Dermis microvascular lymphatic vessel endothelial cell (primary cell): Measurements from ENCODE around the gene CAMKV. TPM values are rescaled to one million over a fixed set of nuclear protein-coding genes. Genes with fewer than 3 reads are reported as not detected.
"Not testable (repeated sequence)": the region's sequence is repeated elsewhere in the genome, so short reads cannot be mapped to it uniquely, and the experiment has no call there.

Experiments used
- DNase-seq, 2 donors: peaks; one replicate each; pipeline versions ENCODE4 v3.0.0 to v3.0.0-alpha.2; 2010; ENCODE audit warnings: low read depth in 2 of 2
- total RNA-seq: library from RNA; depleted of rRNA; stranded (reverse); fragments of >200 nt; gene quantifications from 2 replicates; pipeline ENCODE4 v1.2.1, GENCODE V29; 2014

Gene CAMKV
- total RNA-seq, 1 donor from 2014 or later = not detected

DNA sequence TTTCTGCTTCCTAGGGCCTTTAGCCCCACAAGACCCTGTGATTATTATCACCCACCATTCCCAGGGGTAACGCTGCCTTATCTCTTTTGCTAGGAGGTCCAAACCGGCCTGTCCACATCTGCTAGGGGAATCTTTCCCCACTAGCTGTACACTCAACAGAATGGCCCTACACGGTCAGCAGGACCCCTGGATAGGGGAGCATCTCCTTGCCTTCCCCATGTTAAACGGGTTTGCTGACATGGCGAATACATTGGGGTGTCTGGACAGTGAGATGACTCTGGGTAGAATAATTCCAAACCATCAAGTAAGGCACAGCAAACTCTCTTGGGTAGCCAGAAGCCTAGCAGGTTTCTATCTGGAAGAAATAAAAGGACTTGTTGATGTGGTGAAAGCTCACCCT, 14.0 kb downstream of the CAMKV start:
- no peak for DNase-seq

DNA sequence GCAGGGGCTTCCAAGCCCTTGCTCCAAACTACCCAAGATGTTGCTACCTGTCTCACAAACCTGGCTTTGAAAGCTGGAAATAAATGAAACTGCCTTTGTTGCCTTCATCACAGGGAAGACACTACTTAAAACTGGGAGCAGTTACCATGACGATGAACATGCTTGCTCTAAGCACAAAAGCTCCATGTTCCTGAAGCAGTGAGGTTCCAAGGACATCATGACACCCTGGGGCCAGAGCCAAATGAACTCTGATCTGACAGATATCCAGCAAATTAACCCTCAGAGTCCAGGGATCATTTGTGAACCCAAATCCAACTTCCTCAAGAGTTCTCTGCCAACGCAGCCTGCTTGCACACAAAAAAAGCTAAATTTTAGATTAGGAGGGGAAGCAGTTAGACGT, 24.0 kb downstream of the CAMKV start:
- DNase-seq = no peak

DNA sequence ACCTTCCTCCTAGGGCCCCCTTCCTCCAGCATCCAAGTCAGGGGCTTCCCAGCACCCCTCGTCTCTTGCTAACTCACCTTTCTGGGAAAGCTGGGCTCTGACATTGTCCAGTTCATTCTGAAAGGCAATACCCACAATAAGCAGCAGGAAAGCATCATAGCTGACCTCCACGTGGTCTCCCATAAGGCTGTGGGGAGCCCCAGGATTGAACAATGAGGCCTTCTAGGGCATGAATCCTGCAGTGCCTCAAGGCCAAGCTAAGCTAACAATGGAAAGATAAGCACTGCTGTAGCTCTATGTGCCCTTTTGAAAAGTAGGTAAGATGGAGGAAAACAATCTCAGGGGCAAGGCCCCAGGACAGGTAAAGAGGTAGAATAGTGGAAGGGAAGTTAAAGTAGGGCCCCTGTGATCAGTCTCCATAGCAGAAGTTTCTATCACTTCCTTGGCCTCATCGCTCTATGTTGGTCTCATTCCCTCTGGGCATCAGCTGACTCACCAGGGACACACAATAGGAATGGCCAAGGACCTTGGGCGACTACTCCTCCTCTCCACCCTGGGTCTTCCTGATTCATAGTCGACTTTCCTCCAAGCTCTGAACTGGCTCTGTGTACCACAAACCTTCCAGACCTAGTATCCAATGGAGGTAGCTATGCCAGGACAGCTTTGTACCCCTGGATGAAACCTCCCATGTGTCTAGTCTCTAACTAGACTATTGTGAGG, 25.1 kb downstream of the CAMKV start:
- no peak for DNase-seq

DNA sequence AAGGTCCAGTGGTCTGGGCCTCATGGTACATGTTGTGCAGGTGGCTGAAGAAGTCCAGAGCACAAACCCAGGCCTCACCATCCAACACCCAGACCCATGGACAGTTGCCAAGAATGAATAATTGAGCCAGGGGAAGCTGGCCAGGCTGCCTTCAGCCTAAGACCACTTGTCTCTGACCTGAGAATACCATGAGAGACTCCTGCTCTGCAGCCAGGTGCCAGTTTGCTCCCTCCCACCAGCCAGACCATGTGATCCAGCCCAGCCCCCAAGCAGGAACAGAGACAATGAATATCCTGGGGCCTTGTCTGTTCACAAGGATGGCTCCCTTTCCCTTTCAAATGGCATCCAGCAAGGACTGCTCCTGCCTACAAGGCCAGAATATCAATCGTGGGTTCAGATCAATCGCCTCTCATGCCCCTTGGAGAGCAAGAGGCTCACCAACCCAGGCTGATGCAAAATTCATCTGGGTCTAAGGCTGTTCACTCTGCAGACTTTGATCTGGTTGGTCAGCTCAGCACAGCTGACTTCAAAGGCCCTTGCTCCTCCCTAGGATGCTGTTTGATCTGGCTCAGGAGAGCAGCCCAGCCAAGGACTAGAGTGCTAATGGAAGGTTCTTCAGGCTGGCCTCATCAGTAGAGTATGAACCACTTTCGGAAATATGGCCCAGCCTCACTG, 26.7 kb downstream of the CAMKV start:
- no peak for DNase-seq

DNA sequence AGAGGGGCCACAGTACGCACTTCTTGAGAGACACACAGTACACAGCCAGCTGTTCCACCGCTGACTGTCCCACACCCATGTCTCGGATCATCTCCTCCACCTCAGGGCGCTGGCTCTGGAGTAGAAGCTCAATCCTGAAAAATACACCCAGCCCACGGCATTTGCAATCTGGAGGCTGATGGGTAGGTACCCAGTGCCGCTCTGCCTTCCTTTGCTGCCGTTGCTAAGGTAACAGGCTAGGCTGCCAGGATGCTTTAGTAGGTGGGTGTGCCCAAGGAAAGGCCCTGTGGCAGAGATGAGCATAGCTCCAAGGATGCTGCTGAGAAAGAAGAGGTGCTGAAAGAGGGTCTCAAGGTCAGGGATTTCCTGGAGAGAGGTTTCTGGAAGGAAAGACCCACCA, 27.9 kb downstream of the CAMKV start:
- DNase-seq = no peak

DNA sequence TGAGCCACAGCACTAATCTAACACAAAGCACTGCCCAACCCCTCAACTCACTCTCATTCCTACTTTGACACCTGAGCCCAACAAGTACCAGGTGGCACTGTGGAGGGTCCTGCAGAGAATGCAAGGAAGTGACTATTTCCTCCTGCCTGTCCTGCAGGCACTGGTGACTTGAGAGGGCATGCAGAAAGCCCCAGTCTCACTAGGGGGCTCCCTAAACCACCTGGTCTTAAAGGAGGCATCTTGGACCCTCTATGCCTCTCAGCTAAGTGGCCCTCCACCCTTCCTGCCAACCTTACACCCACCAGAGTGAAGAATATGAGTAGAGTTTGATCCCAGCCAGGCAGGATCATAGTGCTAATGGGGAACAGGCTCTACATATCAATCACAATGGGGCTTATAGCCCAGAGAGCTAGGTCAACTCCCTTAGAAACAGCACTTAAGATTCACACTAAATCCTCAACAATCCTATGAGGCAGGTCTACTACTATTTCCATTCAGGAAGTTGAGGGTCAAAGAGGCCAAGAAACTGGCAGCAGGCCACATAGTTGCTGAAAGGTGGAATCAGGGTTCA, 28.5 kb downstream of the CAMKV start:
- peak in 1 of 2 donors; percentile 61 for DNase-seq

DNA sequence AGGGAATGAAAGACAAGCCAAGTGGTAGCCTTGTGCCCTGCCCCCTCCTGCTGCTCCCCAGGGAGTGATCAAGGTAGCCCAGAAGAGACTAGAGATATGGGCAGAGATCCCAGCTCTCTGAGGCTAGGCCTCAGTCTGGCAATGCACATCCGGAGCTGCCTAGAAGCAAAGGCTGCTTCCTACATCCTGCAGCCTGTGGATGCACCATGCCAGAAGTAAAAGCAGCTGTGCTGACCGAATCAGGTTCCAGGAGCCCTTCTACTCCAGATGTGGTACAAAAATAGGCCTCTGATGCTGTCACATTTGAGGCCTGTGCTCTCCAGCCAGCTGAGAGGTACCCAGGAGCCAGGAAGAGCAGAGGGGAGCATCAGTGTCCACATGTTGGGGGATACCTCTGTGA, 29.3 kb downstream of the CAMKV start:
- DNase-seq = no peak

DNA sequence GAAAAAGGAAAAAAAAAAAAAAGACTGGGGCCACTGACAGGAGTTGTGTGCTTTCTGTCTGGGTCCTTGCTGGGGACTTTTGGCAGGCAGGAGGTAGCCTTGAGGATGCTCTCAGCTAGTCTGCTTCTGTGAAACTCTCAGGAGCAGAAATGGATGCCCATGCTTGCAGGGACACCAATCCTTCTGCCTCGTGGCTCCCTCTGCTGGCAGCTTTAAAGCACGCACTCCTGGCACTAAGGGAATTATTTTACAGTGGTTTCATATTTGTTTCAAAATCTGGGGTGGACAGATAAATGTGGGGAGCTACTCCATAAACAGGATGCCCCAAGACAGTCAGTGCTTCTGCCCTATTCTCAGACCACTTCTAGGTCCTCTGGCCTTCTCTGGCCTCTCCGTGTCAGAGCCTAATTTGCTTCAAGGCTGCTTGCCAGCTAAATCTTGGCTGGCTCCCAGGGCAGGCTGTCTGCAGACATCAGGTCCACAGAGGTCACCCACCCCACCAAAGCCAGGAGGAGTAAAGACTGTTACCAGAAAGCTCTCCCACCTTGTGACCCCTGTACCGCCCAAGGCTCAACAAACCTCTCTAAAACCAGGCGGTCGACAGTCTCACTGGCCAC, 30.4 kb downstream of the CAMKV start:
- DNase-seq = peak; percentile 61 to 79

DNA sequence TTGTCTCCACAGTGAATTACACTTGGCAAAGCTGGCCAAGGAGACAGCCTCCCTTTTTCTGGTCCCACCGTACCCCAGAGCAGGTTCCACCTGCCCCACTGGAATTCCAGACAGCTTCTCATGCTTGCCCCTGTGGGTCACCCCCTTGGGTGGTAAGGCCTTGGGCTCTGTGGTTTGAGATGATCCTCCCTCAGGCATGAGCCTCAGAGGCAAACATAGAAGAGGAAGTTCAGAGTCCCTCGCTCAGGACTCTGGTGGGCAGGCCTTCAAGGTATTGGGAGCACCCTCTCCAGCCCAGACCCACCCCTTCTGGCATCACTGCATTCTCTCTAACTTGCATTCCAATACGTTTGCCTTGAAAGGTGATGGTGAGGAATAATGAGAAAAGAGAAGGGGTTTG, 38.4 kb downstream of the CAMKV start:
- no peak for DNase-seq

DNA sequence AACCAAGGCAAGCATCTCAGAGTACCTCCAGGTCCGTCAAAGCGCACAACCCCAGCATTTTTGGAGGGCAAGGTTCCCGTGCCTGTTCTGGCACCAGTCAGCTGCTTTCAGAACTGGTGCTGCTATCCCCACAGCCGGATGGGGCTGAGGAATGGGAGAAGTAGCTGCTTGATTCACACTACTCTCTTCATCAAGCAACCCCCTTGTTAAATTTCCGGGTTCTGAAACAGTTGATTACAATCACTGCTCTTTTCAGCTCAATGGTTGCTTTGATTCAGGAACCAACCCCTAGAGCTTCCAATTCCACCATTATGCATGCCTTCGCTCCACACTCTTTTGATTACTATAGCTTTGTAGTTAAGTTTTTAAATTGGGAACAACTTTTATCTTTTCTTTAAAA, 43.7 kb downstream of the CAMKV start:
- no peak for DNase-seq

DNA sequence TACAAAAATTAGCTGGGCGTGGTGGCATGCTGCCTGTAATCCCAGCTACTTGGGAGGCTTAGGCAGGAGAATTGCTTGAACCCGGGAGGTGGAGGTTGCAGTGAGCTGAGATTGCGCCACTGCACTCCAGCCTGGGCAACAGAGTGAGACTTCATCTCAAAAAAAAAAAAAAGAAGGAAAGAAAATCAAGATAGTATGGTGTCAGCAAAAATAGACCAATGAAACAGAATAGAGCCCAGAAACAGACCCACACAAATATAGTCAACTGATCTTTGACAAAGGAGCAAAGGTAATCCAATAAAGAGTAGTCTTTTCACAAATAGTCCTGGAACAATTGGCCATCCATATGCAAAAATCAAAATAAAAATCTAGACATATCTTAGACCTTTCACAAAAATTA, 46.6 kb downstream of the CAMKV start:
- DNase-seq = not testable (repeated sequence)

DNA sequence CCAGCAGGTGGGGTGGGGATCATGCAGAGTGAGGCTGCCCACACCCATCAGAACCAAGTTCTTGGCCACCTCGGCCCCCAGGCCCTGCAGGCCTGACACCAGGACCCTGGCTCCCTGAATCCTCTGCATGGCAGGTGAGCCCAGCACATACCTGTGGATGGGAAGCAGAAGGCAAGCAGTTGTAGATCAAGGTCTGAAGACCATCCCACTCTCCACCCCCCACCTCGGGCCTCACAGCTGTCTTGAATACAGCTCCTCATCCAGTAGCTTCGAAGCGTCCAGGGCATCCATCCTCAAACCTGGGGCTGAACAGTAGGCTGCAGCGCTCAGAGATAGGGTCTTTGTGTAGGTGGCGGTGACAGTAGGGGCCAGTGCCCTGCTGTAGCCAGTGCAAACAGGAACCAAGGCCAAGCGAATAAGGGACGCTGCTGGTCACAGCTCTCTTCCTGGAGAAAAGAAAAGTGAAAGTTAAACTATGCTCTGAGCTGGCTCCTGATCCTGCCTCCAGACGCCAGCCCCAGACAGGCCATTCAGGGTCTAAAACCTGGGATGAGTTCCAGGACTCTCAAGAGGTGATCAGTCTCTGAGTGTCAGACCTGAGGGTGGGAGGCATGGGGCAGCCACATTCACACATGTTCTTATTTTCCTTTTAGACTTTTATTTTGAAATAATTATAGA, 56.1 kb downstream of the CAMKV start, which contains the start of gene UBA7:
Gene UBA7, minus strand, starts transcription at position 457 of the 678 bp plus-strand sequence. Its CDS starts 166 bp downstream, at position 291.
- DNase-seq = peak; percentile 48 to 64

DNA sequence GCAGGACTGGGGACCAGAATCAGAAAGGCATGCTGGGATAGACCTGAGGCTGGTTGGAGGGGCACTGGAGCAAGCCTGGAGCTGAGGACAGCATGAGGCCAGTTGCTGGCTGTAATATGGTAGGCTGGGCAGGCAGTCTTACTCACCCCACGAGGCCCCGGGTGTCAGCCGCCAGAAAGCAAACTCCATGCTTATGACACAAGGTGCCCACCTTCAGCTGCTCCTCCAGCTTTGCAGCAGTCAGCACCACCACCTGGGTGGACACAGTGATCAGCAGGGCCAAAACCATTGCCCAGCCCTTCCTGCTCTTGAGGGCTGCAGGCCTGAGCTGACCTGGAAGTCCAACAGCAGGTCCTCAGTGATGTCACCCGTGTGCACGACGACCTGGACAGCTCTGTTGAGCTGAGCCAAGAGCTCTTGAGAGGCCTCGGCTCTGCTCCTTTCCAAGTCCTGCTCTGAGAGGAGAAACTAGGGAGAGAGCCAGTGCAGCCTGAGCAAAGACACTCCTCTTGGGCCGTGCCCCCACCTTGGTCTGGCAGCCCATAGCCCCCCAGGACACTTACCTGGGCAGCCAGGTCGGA, 56.7 kb downstream of the CAMKV start:
- no peak for DNase-seq

Other genes with a start within 250 kb of the CAMKV start
- gene APEH, start 195.6 kb downstream of the CAMKV start, total RNA-seq = 108 and 118 TPM in 2 replicates
- 1.8 and 2.1 TPM in 2 replicates for gene MST1, start 180.4 kb downstream of the CAMKV start, total RNA-seq
- 18.4 and 28.6 TPM in 2 replicates for gene RNF123, start 180.3 kb downstream of the CAMKV start, total RNA-seq
- not detected in 2 replicates for gene AMIGO3, start 150.2 kb downstream of the CAMKV start, total RNA-seq
- gene GMPPB, start 146.0 kb downstream of the CAMKV start, total RNA-seq = 20.9 and 28.2 TPM in 2 replicates
- 41.1 and 60.8 TPM in 2 replicates for gene IP6K1, start 83.4 kb downstream of the CAMKV start, total RNA-seq
- gene CDHR4, start 70.0 kb downstream of the CAMKV start, total RNA-seq = not detected in 2 replicates
- gene INKA1, start 66.6 kb downstream of the CAMKV start, total RNA-seq = 13.6 and 15.0 TPM in 2 replicates
- gene UBA7, start 56.0 kb downstream of the CAMKV start, total RNA-seq = 21.6 and 37.4 TPM in 2 replicates
- gene TRAIP, start 13.3 kb downstream of the CAMKV start, total RNA-seq = 1.8 and 3.2 TPM in 2 replicates
- 0.13 TPM in 2 replicates for gene MST1R, start 34.0 kb upstream of the CAMKV start, total RNA-seq
- gene MON1A, start 59.9 kb upstream of the CAMKV start, total RNA-seq = 6.5 and 10.0 TPM in 2 replicates
- 21.4 and 32.1 TPM in 2 replicates for gene RBM6, start 70.2 kb upstream of the CAMKV start, total RNA-seq
- 108 and 148 TPM in 2 replicates for gene RBM5, start 219.0 kb upstream of the CAMKV start, total RNA-seq